HL-60 (cell line): ENCODE data around the gene SMTNL2.
"Not testable (repeated sequence)": the region's sequence is repeated elsewhere in the genome, so short reads cannot be mapped to it uniquely, and the experiment has no call there.

Experiments
- DNase-seq, 2 experiments: peaks; one replicate each; pipeline ENCODE4 v3.0.0-alpha.2; 2010 to 2020; ENCODE audit warnings: low read depth in 1 of 2, low spot score in 1 of 2
- H3K27ac ChIP-seq: fragments of 250-450 bp; sonication (Bioruptor Pico); replicated peaks from 2 replicates; pipeline ENCODE4 v1.5.1; 2020; ENCODE audit warnings: mild to moderate bottlenecking, moderate library complexity
- H3K27me3 ChIP-seq: fragments of 250-450 bp; sonication (Bioruptor Pico); 2 replicates; pipeline ENCODE4 v1.5.1; 2021; ENCODE audit warnings: mild to moderate bottlenecking, moderate library complexity; ENCODE audit not compliant: insufficient read depth, poor library complexity, severe bottlenecking
- H3K4me3 ChIP-seq: replicated peaks from 2 replicates; pipeline ENCODE4 v1.5.1; 2011; ENCODE audit warnings: mild to moderate bottlenecking, control low read depth, low read length; ENCODE audit not compliant: insufficient read depth
- GABPA ChIP-seq: IDR thresholded peaks from 2 replicates; pipeline ENCODE4 v1.6.1; 2012; ENCODE audit warnings: low read depth
- POLR2AphosphoS5 ChIP-seq: IDR thresholded peaks from 2 replicates; pipeline ENCODE4 v1.6.1; 2012; ENCODE audit warnings: low read depth
- SPI1 ChIP-seq: IDR thresholded peaks from 2 replicates; pipeline ENCODE4 v1.6.1; 2012; ENCODE audit warnings: low read depth, mild to moderate bottlenecking, borderline replicate concordance
- TF ChIP-seq, protein P1 (sequence below): IDR thresholded peaks from one replicate; pipeline ENCODE4 v1.5.1; 2011; ENCODE audit warnings: low read length, control low read depth, inconsistent platforms; ENCODE audit not compliant: insufficient read depth
- TF ChIP-seq, protein P2 (sequence below): IDR thresholded peaks from 2 replicates; pipeline ENCODE4 v1.6.1; 2012; ENCODE audit warnings: low read depth; ENCODE audit not compliant: insufficient replicate concordance

SMTNL2 gene

DNA sequence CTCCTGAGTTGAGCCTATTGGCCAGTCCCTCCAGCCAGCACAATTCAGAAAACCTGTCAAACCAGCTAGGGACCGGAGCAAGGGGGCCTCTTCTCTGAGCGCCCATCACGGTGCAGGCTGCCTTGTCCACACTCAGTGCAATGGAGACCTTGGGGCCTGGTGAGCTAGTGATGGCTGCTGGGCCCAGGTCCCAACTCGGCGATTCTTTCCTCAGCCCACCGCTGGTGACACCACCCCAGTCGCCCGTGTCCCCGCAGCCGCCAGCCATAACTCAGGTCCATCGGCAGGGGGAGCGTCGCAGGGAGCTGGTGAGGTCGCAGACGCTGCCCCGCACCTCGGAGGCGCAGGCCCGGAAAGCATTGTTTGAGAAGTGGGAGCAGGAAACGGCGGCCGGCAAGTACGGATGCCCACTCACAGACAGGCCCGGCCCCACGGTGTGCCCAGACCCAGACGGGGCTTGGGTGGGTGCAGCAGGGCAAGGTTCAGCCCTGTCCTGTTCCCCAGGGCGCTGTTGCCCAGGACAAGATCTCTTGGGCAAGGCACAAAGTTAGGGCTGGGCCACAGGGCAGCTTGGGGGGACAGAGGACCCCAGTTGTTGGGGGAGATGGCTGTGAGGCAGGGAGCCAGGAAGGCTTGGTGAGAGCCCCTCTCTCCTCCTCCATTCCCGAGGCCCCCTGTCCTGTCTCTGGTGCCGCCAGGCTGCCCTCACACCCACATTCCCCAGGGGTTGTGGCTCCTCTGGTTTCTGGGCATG lies 10.8 kb downstream of the SMTNL2 start:
- TF ChIP-seq, protein P1, sequence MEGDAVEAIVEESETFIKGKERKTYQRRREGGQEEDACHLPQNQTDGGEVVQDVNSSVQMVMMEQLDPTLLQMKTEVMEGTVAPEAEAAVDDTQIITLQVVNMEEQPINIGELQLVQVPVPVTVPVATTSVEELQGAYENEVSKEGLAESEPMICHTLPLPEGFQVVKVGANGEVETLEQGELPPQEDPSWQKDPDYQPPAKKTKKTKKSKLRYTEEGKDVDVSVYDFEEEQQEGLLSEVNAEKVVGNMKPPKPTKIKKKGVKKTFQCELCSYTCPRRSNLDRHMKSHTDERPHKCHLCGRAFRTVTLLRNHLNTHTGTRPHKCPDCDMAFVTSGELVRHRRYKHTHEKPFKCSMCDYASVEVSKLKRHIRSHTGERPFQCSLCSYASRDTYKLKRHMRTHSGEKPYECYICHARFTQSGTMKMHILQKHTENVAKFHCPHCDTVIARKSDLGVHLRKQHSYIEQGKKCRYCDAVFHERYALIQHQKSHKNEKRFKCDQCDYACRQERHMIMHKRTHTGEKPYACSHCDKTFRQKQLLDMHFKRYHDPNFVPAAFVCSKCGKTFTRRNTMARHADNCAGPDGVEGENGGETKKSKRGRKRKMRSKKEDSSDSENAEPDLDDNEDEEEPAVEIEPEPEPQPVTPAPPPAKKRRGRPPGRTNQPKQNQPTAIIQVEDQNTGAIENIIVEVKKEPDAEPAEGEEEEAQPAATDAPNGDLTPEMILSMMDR: no peak
- TF ChIP-seq, protein P2, sequence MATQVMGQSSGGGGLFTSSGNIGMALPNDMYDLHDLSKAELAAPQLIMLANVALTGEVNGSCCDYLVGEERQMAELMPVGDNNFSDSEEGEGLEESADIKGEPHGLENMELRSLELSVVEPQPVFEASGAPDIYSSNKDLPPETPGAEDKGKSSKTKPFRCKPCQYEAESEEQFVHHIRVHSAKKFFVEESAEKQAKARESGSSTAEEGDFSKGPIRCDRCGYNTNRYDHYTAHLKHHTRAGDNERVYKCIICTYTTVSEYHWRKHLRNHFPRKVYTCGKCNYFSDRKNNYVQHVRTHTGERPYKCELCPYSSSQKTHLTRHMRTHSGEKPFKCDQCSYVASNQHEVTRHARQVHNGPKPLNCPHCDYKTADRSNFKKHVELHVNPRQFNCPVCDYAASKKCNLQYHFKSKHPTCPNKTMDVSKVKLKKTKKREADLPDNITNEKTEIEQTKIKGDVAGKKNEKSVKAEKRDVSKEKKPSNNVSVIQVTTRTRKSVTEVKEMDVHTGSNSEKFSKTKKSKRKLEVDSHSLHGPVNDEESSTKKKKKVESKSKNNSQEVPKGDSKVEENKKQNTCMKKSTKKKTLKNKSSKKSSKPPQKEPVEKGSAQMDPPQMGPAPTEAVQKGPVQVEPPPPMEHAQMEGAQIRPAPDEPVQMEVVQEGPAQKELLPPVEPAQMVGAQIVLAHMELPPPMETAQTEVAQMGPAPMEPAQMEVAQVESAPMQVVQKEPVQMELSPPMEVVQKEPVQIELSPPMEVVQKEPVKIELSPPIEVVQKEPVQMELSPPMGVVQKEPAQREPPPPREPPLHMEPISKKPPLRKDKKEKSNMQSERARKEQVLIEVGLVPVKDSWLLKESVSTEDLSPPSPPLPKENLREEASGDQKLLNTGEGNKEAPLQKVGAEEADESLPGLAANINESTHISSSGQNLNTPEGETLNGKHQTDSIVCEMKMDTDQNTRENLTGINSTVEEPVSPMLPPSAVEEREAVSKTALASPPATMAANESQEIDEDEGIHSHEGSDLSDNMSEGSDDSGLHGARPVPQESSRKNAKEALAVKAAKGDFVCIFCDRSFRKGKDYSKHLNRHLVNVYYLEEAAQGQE: no peak
- TF ChIP-seq POLR2AphosphoS5: no peak
- TF ChIP-seq SPI1: no peak
- no peak for TF ChIP-seq GABPA
- no peak overlapping the region for H3K27ac ChIP-seq
- peak in 1 of 2 experiments; percentile 11 for DNase-seq
- no peaks in the 10 kb centered on the region for H3K27me3 ChIP-seq
- H3K4me3 ChIP-seq: no peak overlapping the region

DNA sequence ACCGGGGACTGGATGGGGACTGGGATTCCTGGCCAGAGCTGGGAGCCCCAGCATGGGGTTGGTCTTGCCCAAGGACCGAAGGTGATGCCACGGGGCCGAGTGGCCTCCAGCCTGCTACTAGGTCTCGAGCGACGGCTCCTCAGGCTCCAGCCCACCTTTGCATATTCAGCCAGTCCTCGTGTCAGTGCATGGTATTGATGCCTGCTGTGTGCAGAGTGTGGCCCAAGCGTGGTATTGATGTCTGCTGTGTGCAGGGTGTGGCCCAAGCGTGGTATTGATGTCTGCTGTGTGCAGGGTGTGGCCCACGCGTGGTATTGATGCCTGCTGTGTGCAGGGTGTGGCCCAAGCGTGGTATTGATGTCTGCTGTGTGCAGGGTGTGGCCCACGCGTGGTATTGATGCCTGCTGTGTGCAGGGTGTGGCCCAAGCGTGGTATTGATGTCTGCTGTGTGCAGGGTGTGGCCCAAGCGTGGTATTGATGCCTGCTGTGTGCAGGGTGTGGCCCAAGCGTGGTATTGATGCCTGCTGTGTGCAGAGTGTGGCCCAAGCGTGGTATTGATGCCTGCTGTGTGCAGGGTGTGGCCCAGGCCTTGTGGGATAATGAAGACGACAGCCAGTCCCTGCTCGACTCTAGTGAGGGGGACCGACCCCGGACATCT lies 11.5 kb downstream of the SMTNL2 start:
- not testable (repeated sequence) for H3K27ac ChIP-seq, H3K4me3 ChIP-seq, DNase-seq, H3K27me3 ChIP-seq

DNA sequence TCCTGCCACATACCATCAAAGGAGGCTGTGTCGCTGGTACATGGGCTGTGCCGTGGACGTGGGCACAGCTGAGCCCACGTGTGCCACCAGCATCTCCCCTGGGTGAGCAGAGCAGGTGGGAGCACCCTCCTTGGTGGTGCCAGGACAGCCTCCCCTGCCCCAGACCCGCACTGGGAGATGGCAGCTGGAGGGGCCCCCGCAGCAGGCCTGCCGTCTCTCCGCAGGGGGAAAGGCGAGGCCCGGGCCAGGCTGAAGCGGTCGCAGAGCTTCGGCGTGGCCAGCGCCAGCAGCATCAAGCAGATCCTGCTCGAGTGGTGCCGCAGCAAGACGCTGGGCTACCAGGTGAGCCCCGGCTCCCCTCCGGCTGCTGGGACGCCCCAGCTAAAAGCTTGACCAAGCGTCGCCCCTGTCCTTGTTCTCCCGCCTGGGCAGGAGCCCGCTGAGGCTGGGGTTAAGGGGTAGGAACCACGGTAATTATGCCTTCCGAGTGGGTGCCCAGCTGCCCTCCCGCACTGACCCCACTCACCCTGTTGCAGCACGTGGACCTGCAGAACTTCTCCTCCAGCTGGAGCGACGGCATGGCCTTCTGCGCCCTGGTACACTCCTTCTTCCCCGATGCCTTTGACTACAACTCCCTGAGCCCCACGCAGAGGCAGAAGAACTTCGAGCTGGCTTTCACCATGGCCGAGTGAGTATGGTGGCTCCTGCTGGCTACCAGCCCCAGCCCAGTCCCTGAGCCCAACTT lies 12.5 kb downstream of the SMTNL2 start:
- Histone ChIP-seq H3K4me3 (no peak overlapping the region), H3K27me3 (no peaks in the 10 kb centered on the region), H3K27ac (no peak overlapping the region)
- no peak for DNase-seq
- TF ChIP-seq, protein P2: no peak
- no peak for TF ChIP-seq SPI1
- no peak for TF ChIP-seq GABPA
- TF ChIP-seq, protein P1: no peak
- no peak for TF ChIP-seq POLR2AphosphoS5

DNA sequence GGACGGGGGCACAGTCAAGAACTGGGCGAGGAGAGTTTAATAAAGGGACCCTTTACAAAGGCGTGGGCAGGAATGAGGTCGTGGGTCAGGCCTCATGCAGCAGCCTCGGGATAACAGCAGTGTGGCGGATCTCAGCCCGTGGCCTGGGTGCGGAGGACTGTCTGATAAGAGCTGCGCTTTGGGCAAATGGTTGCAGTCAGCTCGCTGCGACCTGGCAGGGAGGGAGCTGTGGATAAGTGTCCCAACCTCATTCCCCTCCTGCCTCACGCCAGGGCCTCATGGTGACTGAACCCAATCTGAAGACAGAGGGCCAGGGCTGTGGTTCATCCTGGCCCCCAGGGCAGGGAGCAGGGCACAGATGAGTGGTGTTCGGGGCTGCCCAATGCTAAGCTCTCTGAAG lies 13.6 kb downstream of the SMTNL2 start:
- Histone ChIP-seq H3K4me3 (no peak overlapping the region), H3K27ac (no peak overlapping the region), H3K27me3 (no peaks in the 10 kb centered on the region)
- TF ChIP-seq, protein P2: no peak
- TF ChIP-seq GABPA (no peak), POLR2AphosphoS5 (no peak), SPI1 (no peak)
- TF ChIP-seq, protein P1: no peak
- no peak for DNase-seq
